ENCODE data around the gene ZNF331. TPM values are rescaled to one million over a fixed set of nuclear protein-coding genes. Genes with fewer than 3 reads are reported as not detected.
A peak's percentile ranks its signal among the peaks of the same experiment; 100 is the strongest.

ZNF331 gene
- total and polyA plus RNA-seq, 2 of the 8 experiments (the other 6 are each of a cell fraction or from before 2014, with no cell fraction given): 30.0 to 44.1 TPM

GRCh38 chr19:53596056-53596455, 58.1 kb downstream of the ZNF331 start:
- CTCF ChIA-PET (ENCODE audit: partially characterized antibody): interaction anchor here (1.0 to 6.1 kb wide), 6 partner anchors 16 to 197 kb away, joined by 3 to 52 read pairs (median 5); no protein-coding TSS in a partner anchor
- Histone ChIP-seq H3K9me3 (ENCODE audit: insufficient read depth in 2 of 2, low read depth in 1 of 2, low read length in 1 of 2) (no peaks in the 10 kb centered on the region), H3K9ac (replicated peaks in 1 of 4; ENCODE audit: extremely low read depth in 1 of 4, low read depth in 3 of 4, low read length in 3 of 4) (peak overlapping the region in 3 of 4 experiments; percentile 63 to 77 (median 75); a peak in 5 of 7 replicates)

More at GRCh38 chr19:53596056-53596455, 58.1 kb downstream of the ZNF331 start:
- no peaks in the 10 kb centered on the region for H3K23me2 ChIP-seq (ENCODE audit: low read depth, low read length)
- H3K18ac ChIP-seq (ENCODE audit: extremely low read depth, low read length): peak overlapping the region; percentile 94
- H4K5ac ChIP-seq (ENCODE audit: insufficient read length, low read depth, low read length): peak overlapping the region; percentile 92
- no peaks in the 10 kb centered on the region for H3K79me1 ChIP-seq (ENCODE audit: low read depth, low read length)
- H3K36me3 ChIP-seq (ENCODE audit: control insufficient read depth in 2 of 4, insufficient read depth in 4 of 4, low read length in 3 of 4): no peaks in the 10 kb centered on the region
- peak in 1 of 2 experiments; percentile 63 for DNase-seq (ENCODE audit: low read depth in 1 of 2, low spot score in 2 of 2)
- H3K4ac ChIP-seq (replicated peaks; ENCODE audit: insufficient read length, low read depth, low read length): peak overlapping the region; percentile 79
- FAIRE-seq: no peak
- H3K14ac ChIP-seq (ENCODE audit: insufficient read length): no peak overlapping the region
- H2BK12ac ChIP-seq (ENCODE audit: low read depth, low read length): peak overlapping the region; percentile 75
- peak overlapping the region; percentile 99 for H4K91ac ChIP-seq (replicated peaks; ENCODE audit: insufficient read length, low read length)
- no peaks in the 10 kb centered on the region for H3K79me2 ChIP-seq (ENCODE audit: control insufficient read depth in 1 of 2, insufficient read depth in 2 of 2, low read length in 2 of 2)
- H2BK5ac ChIP-seq (ENCODE audit: low read depth, low read length): peak overlapping the region; percentile 99
- peak overlapping the region; percentile 82; the same call in 1 of the 2 replicates for H2BK20ac ChIP-seq (ENCODE audit: low read length)
- TF ChIP-seq SRF (IDR thresholded peaks at IDR 0.05; ENCODE audit: low read depth, low read length): no peak
- 0 out of 2 replicates have a peak, but pooled peaks have one; percentile 11 for TF ChIP-seq POLR2AphosphoS5 (IDR thresholded peaks at IDR 0.05; ENCODE audit: low read depth, low read length)
- 0 out of 2 replicates have a peak, but pooled peaks have one; percentile 6 for TF ChIP-seq RBBP5 (IDR thresholded peaks at IDR 0.05; ENCODE audit: borderline replicate concordance, low read depth, low read length)
- no peaks in the 10 kb centered on the region for H3K27me3 ChIP-seq (replicated peaks in 1 of 4; ENCODE audit: control insufficient read depth in 3 of 4, extremely low read depth in 1 of 4, insufficient read depth in 3 of 4, low read length in 3 of 4)
- no peak overlapping the region for H3K23ac ChIP-seq (ENCODE audit: insufficient read length)
- H4K20me1 ChIP-seq (replicated peaks in 1 of 2; ENCODE audit: control insufficient read depth in 1 of 2, insufficient read depth in 2 of 2, low read length in 2 of 2): no peaks in the 10 kb centered on the region
- H2BK15ac ChIP-seq (ENCODE audit: low read length): no peak overlapping the region
- H3K4me2 ChIP-seq (ENCODE audit: insufficient read depth in 1 of 2, low read depth in 2 of 2, low read length in 2 of 2): peak overlapping the region; percentile 54 to 55
- 25% methylated on average over 9 of the region's 9 CpGs; no CpG with 5 or more reads in 1 of the 2 experiments for WGBS, 2 experiments (ENCODE audit: extremely low coverage in 1 of 2, insufficient coverage in 1 of 2, insufficient read length in 1 of 2, insufficient replicate concordance in 2 of 2, low coverage in 1 of 2, low lambda C conversion rate in 2 of 2, missing lambda C conversion rate in 1 of 2)
- peak overlapping the region; percentile 96 for H2AK5ac ChIP-seq (ENCODE audit: low read depth, low read length)
- peak overlapping the region; percentile 77 for H2BK120ac ChIP-seq (replicated peaks; ENCODE audit: low read depth, low read length)
- peak overlapping the region; percentile 96; the same call in 1 of the 2 replicates for H4K8ac ChIP-seq (ENCODE audit: extremely low read depth, insufficient read depth, low read length)
- peak overlapping the region in 1 of 4 experiments; percentile 32; a peak in 4 of 8 replicates for H3K4me3 ChIP-seq (ENCODE audit: extremely low read depth in 1 of 4, insufficient read depth in 2 of 4, low read depth in 3 of 4, low read length in 4 of 4)
- peaks cover 4 to 28% (median 20%) of the 10 kb centered on the region in 4 experiments for H3K4me1 ChIP-seq (replicated peaks in 1 of 4; ENCODE audit: control insufficient read depth in 3 of 4, insufficient read depth in 4 of 4, low read length in 3 of 4)
- peak overlapping the region; percentile 95 for H3K27ac ChIP-seq (ENCODE audit: low read depth, low read length)
- H2AFZ ChIP-seq (ENCODE audit: low read length): no peak overlapping the region
- H3K56ac ChIP-seq (replicated peaks; ENCODE audit: insufficient read length, low read depth, low read length): peak overlapping the region; percentile 80
- POLR2A ChIA-PET (ENCODE audit: partially characterized antibody): interaction anchor here (0.6 to 2.9 kb wide), 21 partner anchors 9 to 263 kb away, joined by 3 to 14 read pairs (median 4); no protein-coding TSS in a partner anchor

Data from H1 (cell line).